NCI-H2196 treated with DMSO at 0.1 percent for 48 hours (cell line): ENCODE measurements around the gene POLE2.
A peak's percentile ranks its signal among the peaks of the same experiment; 100 is the strongest.
"Not testable (repeated sequence)": the region's sequence is repeated elsewhere in the genome, so short reads cannot be mapped to it uniquely, and the experiment has no call there.

Experiments
- DNase-seq: peaks from one replicate; lab custom pipeline; 2025; ENCODE audit not compliant: unreplicated experiment; lab: John Stamatoyannopoulos, UW

POLE2 gene

GRCh38 chr14:49687942-49688700 is at the start of gene POLE2:
POLE2 (minus strand) TSS chr14:49688214; CDS start chr14:49688203, 11 bp downstream.
- peak; percentile 61 for DNase-seq

- DNase-seq, result not testable (repeated sequence)
Measured at GRCh38 chr14:49735669-49736068, 47.7 kb upstream of the POLE2 start.

GRCh38 chr14:49733836-49734235 is 45.8 kb upstream of the POLE2 start:
- DNase-seq, result no peak

DNA sequence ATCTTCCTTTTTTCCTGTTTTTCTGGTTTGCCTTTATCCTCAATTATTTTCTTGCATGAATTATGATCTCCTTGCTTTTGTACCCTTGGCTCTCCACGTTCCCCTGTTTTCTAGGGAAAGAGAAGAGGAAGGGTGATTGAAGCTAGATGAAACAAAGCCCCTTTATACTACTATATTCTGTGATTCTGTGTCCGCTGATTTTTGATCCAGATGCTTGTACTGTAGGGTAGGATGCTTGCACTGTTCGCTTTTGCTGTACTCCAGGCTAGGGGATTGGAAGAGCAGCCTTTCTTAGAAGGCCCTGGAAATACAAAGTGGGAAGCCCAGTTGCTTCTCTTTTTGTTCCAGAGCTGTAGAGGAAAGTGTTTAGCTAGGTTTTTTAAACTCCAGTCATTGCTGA is 44.9 kb upstream of the POLE2 start:
- no peak for DNase-seq

GRCh38 chr14:49727171-49727570 is 39.2 kb upstream of the POLE2 start:
- DNase-seq, result no peak

- DNase-seq, result not testable (repeated sequence)
Measured at GRCh38 chr14:49721733-49722435, 33.9 kb upstream of the POLE2 start.

GRCh38 chr14:49720744-49721143 is 32.7 kb upstream of the POLE2 start:
- no peak for DNase-seq

DNA sequence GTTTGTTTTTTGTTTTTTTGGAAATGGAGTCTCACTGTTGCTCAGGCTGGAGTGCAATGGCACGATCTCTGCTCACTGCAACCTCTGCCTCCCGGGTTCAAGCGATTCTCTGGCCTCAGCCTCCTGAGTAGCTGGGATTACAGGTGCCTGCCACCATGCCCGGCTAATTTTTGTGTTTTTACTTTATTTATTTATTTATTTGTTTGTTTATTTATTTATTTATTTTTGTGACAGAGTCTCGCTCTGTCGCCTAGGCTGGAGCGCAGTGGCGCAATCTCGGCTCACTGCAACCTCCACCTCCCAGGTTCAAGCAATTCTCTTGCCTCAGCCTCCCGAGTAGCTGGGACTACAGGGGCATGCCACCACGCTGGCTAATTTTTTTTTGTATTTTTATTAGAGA is 23.0 kb upstream of the POLE2 start:
- not testable (repeated sequence) for DNase-seq

- not testable (repeated sequence) for DNase-seq
Measured at GRCh38 chr14:49704471-49704870, 16.5 kb upstream of the POLE2 start.

- no peak for DNase-seq
Measured at GRCh38 chr14:49703965-49704364, 16.0 kb upstream of the POLE2 start.

GRCh38 chr14:49702725-49703124 is 14.7 kb upstream of the POLE2 start:
- DNase-seq, result no peak

GRCh38 chr14:49693735-49694124 is 5.7 kb upstream of the POLE2 start:
- DNase-seq, result not testable (repeated sequence)

GRCh38 chr14:49692811-49693734 is 5.1 kb upstream of the POLE2 start, which contains the start of gene KLHDC1:
KLHDC1 (plus strand) TSS chr14:49693120; CDS start chr14:49693195, 75 bp downstream.
- DNase-seq, result peak; percentile 28

DNA sequence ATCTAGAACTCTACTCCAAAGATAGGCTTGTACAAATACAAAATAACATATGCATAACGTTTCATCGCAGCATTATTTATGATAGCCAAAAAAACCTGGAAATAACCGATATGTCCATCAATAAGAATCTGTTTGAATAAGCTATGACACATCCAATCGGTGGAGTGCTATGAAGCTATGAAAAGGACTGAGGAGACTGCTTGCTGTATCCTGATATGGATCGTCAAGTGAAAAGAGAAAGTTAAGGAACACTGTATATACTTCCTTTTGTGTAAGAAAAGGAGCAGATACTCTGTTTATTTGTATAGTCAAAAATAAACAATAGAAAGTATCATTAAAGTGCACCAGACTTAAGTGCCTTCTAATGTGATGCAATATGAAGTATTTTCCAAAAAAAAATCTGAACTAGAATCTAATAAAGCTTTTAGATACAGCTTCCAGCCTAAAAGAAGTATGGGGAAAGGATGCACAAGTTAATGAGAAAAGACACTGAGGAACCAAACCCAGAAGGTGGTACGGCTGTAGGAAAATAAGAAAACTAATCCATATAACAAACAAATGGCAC is 4.3 kb upstream of the POLE2 start:
- DNase-seq, result no peak

DNA sequence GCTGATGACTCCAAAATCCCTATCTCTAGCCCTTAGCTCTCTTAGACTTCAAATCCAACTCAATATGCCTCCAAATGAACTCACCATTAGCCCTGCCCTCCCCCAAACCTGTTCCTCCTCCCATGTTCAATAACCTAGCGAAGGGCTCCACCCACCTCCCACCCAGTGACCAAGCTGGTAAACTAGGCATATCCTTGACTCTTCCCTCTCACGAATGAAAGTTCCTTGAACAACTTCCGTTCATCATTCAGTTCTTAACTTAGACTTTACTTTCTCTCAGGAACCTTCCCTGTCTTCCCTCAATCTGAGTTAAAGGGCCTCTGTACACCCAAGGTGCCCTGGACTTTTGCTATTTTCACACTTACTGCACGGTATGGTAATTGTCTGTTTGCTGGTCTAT is 3.0 kb upstream of the POLE2 start:
- DNase-seq, result no peak

- no peak for DNase-seq
Measured at GRCh38 chr14:49688701-49689030, 652 bp upstream of the POLE2 start.

DNA sequence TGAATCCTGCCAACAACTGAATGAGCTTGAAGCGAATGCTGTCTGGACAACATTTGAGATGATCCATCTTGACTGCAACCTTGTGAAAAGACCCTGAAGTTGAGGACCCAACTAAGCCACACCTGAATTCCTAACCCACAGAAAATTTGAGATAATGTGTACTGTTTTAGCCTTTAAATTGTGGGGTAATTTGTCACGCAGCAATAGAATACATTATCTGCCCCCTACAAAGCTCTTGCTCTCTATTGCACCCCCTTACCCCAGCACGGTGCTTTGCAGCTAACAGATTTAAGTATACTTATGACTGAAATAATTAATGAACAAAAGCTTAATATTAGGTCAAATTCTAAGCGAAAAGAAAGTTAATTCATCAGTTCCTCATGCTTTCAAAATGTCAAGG is 1.6 kb downstream of the POLE2 start:
- DNase-seq, result no peak

- no peak for DNase-seq
Measured at GRCh38 chr14:49679271-49679670, 8.7 kb downstream of the POLE2 start.

DNA sequence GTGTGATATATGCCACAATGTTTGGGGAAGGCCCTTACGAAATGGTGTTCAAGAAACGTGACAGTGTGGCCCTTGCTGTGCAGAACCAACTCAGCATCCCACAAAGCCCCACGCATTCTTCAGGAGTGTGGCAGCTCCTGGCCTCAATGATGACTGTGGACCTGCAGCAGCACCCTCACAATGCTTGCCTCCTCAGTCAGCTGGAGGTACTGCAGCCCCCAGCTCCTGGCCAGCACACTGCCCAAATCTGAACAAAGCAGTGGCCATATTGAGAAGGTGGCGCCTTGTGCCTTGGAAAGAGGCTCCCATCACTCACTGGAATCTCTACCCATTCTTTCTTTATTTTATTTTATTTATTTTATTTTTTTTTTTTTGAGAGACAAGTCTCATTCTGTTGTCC is 10.4 kb downstream of the POLE2 start:
- DNase-seq, result no peak

DNA sequence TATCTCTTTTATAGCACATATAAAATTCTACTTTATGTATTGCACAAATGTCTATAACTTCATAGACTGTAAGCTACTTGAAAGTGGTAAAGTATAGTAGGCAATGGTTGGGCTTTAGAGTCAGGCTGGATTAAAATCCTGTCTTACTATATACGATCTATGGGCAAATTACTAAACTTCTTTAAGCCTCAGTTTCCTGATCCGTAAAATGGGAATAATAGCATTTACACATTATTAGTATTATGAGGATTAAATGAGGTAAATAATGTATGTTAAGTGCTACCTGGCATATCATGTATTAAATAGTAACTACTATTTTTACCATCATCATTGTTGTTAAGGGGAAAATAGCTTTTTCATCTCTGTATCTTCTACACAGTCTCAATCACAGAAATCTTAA is 14.4 kb downstream of the POLE2 start:
- no peak for DNase-seq

DNA sequence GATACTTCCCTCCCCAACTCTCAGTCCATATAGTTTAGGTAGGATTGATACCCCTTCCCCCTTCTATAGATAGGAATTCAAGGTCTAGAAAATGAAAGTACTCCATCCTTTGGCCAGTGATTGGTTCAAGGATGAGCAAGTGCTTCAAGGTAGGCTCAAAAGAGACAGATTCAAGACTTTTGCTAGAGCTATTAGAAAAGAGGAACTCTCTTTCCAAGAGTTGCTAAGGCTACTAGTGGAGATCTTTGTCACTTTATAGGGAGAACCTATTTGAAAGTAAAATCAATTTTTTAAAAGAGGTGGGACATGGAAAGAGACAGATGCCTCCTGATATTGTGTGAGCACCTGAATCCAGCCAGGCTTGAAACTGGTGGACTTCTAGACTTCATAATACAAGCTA is 17.5 kb downstream of the POLE2 start:
- DNase-seq, result no peak
